OCI-LY1 (cell line): ENCODE results near the gene PPCDC.

Source experiments
- CTCF ChIP-seq: fragments of 200-600 bp; sonication (generic), shearing (Covaris generic); IDR thresholded peaks from 2 replicates; pipeline ENCODE4 v1.5.1; 2017; ENCODE audit warnings: mild to moderate bottlenecking, antibody characterized with exemption, low read length, moderate library complexity, mixed read lengths
- EZH2 ChIP-seq: fragments of 200-600 bp; sonication (generic), shearing (Covaris generic); IDR thresholded peaks from 2 replicates; pipeline ENCODE4 v1.8.0; 2017; ENCODE audit warnings: borderline replicate concordance, mixed run types, mild to moderate bottlenecking, antibody characterized with exemption, low read length, moderate library complexity, mixed read lengths

- no peak for TF ChIP-seq CTCF
- TF ChIP-seq EZH2 = no peak
These were observed 44.9 kb upstream of the PPCDC start for GRCh38 chr15:74978503-74978902.
